PC-3 (cell line): Measurements from ENCODE around the gene CYP39A1.

Experiments
- CTCF ChIP-seq: fragments of 300-600 bp; sonication (generic); conservative IDR thresholded peaks from 2 replicates; pipeline ENCODE4 v1.5.1; 2017; ENCODE audit warnings: antibody characterized with exemption, low read depth, mild to moderate bottlenecking, low read length
- EZH2 ChIP-seq: fragments of 300-600 bp; sonication (generic); IDR thresholded peaks from one replicate; pipeline ENCODE4 v1.6.1; 2017; ENCODE audit warnings: antibody characterized with exemption, mild to moderate bottlenecking, low read length; ENCODE audit not compliant: unreplicated experiment
- EZH2phosphoT487 ChIP-seq: fragments of 300-600 bp; sonication (generic); IDR thresholded peaks from 2 replicates; pipeline ENCODE4 v1.6.1; 2018; ENCODE audit warnings: mild to moderate bottlenecking, antibody characterized with exemption, low read length, borderline replicate concordance

- TF ChIP-seq CTCF, result no peak
- TF ChIP-seq EZH2, result no peak
- TF ChIP-seq EZH2phosphoT487, result no peak
Measured at GRCh38 chr6:46684771-46685170, 32.2 kb upstream of the CYP39A1 start.
